Muscle layer of duodenum (tissue), 2 donors: ENCODE measurements around the gene C20orf144.

Source experiments
- H3K27ac ChIP-seq: one replicate; pipeline ENCODE4 v1.7.0; 2013; ENCODE audit warnings: mild to moderate bottlenecking, low read length
- H3K27me3 ChIP-seq: one replicate; pipeline ENCODE4 v1.7.0; 2013; ENCODE audit warnings: low read depth, mild to moderate bottlenecking, control low read depth, low read length
- H3K36me3 ChIP-seq, 2 donors: one replicate each; pipeline ENCODE4 v1.7.0; 2013; ENCODE audit warnings: low read length in 2 of 2, control low read depth in 1 of 2, mild to moderate bottlenecking in 1 of 2; ENCODE audit not compliant: insufficient read depth in 2 of 2, control insufficient read depth in 1 of 2
- H3K4me1 ChIP-seq, 2 donors: one replicate each; pipeline ENCODE4 v1.7.0; 2013; ENCODE audit warnings: low read length in 2 of 2, mild to moderate bottlenecking in 2 of 2, control low read depth in 1 of 2, moderate library complexity in 1 of 2; ENCODE audit not compliant: insufficient read depth in 2 of 2, control insufficient read depth in 1 of 2
- H3K4me3 ChIP-seq, 2 donors: one replicate each; pipeline ENCODE4 v1.7.0; 2013; ENCODE audit warnings: low read length in 2 of 2, low read depth in 1 of 2, mild to moderate bottlenecking in 1 of 2
- H3K9me3 ChIP-seq, 2 donors: one replicate each; pipeline ENCODE4 v1.7.0; 2013; ENCODE audit warnings: low read length in 2 of 2, control low read depth in 1 of 2, mild to moderate bottlenecking in 1 of 2; ENCODE audit not compliant: control insufficient read depth in 1 of 2
- donor health status: healthy.

Gene C20orf144

GRCh38 chr20:33673410-33674293 lies 11.5 kb downstream of the C20orf144 start:
- Histone ChIP-seq H3K36me3 (peaks cover 0 to 4% of the 10 kb centered on the region in 2 donors), H3K9me3 (no peaks in the 10 kb centered on the region), H3K4me1 (peaks cover 20 to 45% of the 10 kb centered on the region in 2 donors), H3K4me3 (peak overlapping the region; percentile 68 to 70), H3K27me3 (no peaks in the 10 kb centered on the region), H3K27ac (peak overlapping the region; percentile 45)

GRCh38 chr20:33674294-33675135 lies 12.4 kb downstream of the C20orf144 start, which contains the start of gene NECAB3:
TSS of gene NECAB3 (minus strand) at chr20:33674428. CDS start at chr20:33674352, 76 bp downstream.
- Histone ChIP-seq H3K4me3 (peak within 1 kb of the TSS; percentile 68 to 70), H3K27me3 (no peaks in the 10 kb centered on the region), H3K27ac (peak within 1 kb of the TSS; percentile 78), H3K36me3 (peaks cover 0 to 4% of the 10 kb centered on the region in 2 donors), H3K9me3 (no peaks in the 10 kb centered on the region), H3K4me1 (peaks cover 20 to 45% of the 10 kb centered on the region in 2 donors)

GRCh38 chr20:33675136-33675959 lies 13.2 kb downstream of the C20orf144 start:
- H3K4me3 ChIP-seq, result peak overlapping the region; percentile 55 to 62
- H3K27ac ChIP-seq, result peak overlapping the region; percentile 78
- peaks cover 0 to 4% of the 10 kb centered on the region in 2 donors for H3K36me3 ChIP-seq
- H3K9me3 ChIP-seq, result no peaks in the 10 kb centered on the region
- H3K4me1 ChIP-seq, result peaks cover 20 to 45% of the 10 kb centered on the region in 2 donors
- H3K27me3 ChIP-seq, result no peaks in the 10 kb centered on the region

GRCh38 chr20:33676121-33676520 lies 14.0 kb downstream of the C20orf144 start:
- Histone ChIP-seq H3K9me3 (no peaks in the 10 kb centered on the region), H3K36me3 (peaks cover 0 to 2% of the 10 kb centered on the region in 2 donors), H3K27me3 (no peaks in the 10 kb centered on the region), H3K4me3 (peak overlapping the region in 1 of 2 donors; percentile 55), H3K4me1 (peaks cover 20 to 45% of the 10 kb centered on the region in 2 donors), H3K27ac (peak overlapping the region; percentile 78)

- H3K4me1 ChIP-seq, result peaks cover 20 to 45% of the 10 kb centered on the region in 2 donors
- H3K27ac ChIP-seq, result no peak overlapping the region
Measured at GRCh38 chr20:33676652-33677645, 14.8 kb downstream of the C20orf144 start.

GRCh38 chr20:33677991-33678702 lies 16.0 kb downstream of the C20orf144 start:
- Histone ChIP-seq H3K4me1 (peaks cover 14 to 35% of the 10 kb centered on the region in 2 donors), H3K27ac (no peak overlapping the region), H3K36me3 (no peaks in the 10 kb centered on the region)

More at GRCh38 chr20:33676652-33677645, 14.8 kb downstream of the C20orf144 start:
- Histone ChIP-seq H3K4me3 (no peak overlapping the region), H3K36me3 (no peaks in the 10 kb centered on the region), H3K27me3 (no peaks in the 10 kb centered on the region), H3K9me3 (no peaks in the 10 kb centered on the region)

GRCh38 chr20:33679758-33680485 lies 17.8 kb downstream of the C20orf144 start:
- H3K27me3 ChIP-seq, result no peaks in the 10 kb centered on the region
- H3K27ac ChIP-seq, result no peak overlapping the region
- no peaks in the 10 kb centered on the region for H3K9me3 ChIP-seq
- H3K36me3 ChIP-seq, result no peaks in the 10 kb centered on the region
- no peak overlapping the region for H3K4me3 ChIP-seq
- peaks cover 12 to 27% of the 10 kb centered on the region in 2 donors for H3K4me1 ChIP-seq

More at GRCh38 chr20:33677991-33678702, 16.0 kb downstream of the C20orf144 start:
- Histone ChIP-seq H3K27me3 (no peaks in the 10 kb centered on the region), H3K4me3 (no peak overlapping the region), H3K9me3 (no peaks in the 10 kb centered on the region)

GRCh38 chr20:33680686-33681085 lies 18.6 kb downstream of the C20orf144 start:
- no peak overlapping the region for H3K27ac ChIP-seq
- H3K36me3 ChIP-seq, result no peaks in the 10 kb centered on the region
- H3K9me3 ChIP-seq, result no peaks in the 10 kb centered on the region
- H3K27me3 ChIP-seq, result no peaks in the 10 kb centered on the region
- H3K4me3 ChIP-seq, result no peak overlapping the region
- H3K4me1 ChIP-seq, result peaks cover 4 to 27% of the 10 kb centered on the region in 2 donors

- Histone ChIP-seq H3K27ac (no peak overlapping the region), H3K4me1 (peaks cover 0 to 22% of the 10 kb centered on the region in 2 donors), H3K27me3 (no peaks in the 10 kb centered on the region), H3K9me3 (no peaks in the 10 kb centered on the region), H3K36me3 (no peaks in the 10 kb centered on the region), H3K4me3 (no peak overlapping the region)
Measured at GRCh38 chr20:33681288-33681687, 19.2 kb downstream of the C20orf144 start.
